Measurements from ENCODE around the gene CYSRT1.
"Not testable (repeated sequence)": the region's sequence is repeated elsewhere in the genome, so short reads cannot be mapped to it uniquely, and the experiment has no call there.

The CYSRT1 gene

DNA sequence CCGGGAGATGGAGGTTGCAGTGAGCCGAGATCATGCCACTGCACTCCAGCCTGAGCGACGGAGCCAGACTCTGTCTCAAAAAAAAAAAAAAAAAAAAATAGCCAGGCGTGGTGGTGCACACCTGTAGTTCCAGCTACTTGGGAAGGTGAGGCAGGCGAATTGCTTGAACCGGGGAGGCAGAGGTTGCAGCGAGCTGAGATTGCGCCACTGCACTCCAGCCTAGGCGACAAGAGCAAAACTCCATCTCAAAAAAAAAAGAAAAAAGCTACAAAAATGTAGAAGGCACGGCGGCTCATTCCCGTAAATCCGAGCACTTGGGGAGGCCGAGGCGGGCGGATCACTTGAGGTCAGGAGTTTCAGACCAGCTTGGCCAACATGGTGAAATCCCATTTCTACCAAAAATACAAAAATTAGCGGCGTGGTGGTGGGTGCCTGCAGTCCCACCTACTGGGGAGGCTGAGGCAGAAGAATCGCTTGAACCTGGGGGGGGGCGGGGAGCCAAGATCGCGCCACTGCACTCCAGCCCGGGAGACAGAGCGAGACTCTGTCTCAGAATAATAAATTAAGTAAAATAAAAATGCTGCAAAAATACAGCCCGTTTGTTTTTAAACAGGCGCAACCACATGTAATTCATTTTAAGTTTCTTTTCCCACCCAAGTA, 14.7 kb downstream of the CYSRT1 start:
- H3K4me3 Mint-ChIP-seq: peak overlapping the region; percentile 78
- H3K27ac Mint-ChIP-seq: peak overlapping the region; percentile 90
- H3K27me3 Mint-ChIP-seq: peaks cover 14% of the 10 kb centered on the region
- H3K4me1 Mint-ChIP-seq (ENCODE audit: low read depth): peaks cover 57% of the 10 kb centered on the region
- H3K9me3 Mint-ChIP-seq; intact Hi-C loops (cut with micrococcal nuclease): not testable (repeated sequence)
- peaks cover 39% of the 10 kb centered on the region for H3K36me3 Mint-ChIP-seq (ENCODE audit: low read depth)

DNA sequence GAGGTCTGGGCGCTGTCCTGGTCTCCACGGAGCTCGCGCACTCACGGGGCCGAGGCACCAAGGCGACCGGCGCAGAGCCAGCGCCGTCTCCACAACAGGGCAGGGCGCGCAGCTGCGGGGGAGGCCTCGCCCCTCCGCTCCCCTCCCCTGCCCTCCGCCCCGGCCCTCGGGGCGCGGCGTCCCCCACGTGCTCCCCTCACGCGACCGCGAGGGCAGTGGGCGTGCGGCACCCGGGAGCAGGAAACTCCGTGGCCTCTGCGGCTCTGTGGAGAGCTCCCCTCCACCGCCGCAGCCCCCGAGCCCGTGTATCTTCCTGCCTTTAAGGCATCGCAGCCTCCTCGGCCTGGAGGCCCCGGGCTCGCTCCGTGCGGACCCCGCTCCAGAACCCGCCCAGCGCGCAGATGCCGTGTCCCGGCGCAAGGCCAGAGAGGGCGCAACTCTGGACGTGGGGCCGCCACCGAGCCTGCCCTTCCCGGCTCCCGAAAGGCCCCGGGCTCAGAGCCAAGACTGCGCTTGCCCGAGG, 15.4 kb downstream of the CYSRT1 start:
- peaks cover 39% of the 10 kb centered on the region for H3K36me3 Mint-ChIP-seq (ENCODE audit: low read depth)

DNA sequence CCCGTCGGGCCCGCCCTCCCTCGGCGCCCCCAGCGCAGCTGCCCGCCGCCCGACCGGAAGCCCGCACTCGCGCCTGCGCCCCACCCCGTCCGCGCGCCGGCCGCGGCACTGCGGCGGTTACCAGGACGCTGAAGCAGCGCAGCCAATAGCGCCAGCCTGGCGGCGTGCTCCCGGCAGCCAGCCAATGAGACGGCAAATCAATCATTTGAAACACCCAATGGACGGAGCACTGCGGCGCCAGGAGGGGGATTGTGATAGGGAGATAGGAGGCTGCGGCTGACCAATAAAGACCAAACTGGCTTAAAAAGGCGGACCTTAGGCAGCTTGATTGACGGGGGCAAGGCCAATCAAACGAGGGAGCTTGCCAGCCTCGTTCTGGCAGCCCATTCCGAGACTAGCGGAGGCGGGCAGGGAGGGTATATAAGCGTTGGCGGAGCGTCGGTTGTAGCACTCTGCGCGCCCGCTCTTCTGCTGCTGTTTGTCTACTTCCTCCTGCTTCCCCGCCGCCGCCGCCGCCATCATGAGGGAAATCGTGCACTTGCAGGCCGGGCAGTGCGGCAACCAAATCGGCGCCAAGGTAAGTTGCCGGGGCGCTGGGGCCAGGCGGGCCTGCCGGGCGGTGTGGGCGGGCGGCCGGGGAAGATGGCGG, 16.0 kb downstream of the CYSRT1 start, which contains the start of gene TUBB4B:
Gene TUBB4B, plus strand, starts transcription at position 447 of the 649 bp plus-strand sequence. Its CDS starts 74 bp downstream, at position 521.
- peaks cover 39% of the 10 kb centered on the region for H3K36me3 Mint-ChIP-seq (ENCODE audit: low read depth)
- H3K27me3 Mint-ChIP-seq: peaks cover 3% of the 10 kb centered on the region
- H3K4me3 Mint-ChIP-seq: peak within 1 kb of the TSS; percentile 86
- H3K27ac Mint-ChIP-seq: peak within 1 kb of the TSS; percentile 90
- intact Hi-C loops (cut with micrococcal nuclease): loop anchor here (1.0 kb wide), 1 partner anchor 14 kb away; the partner anchor contains the start of gene NELFB
- H3K4me1 Mint-ChIP-seq (ENCODE audit: low read depth): peaks cover 56% of the 10 kb centered on the region
- no peaks in the 10 kb centered on the region for H3K9me3 Mint-ChIP-seq

More for the DNA sequence above, 15.4 kb downstream of the CYSRT1 start:
- intact Hi-C loops (cut with micrococcal nuclease): no loop called here
- H3K9me3 Mint-ChIP-seq: no peaks in the 10 kb centered on the region
- peaks cover 7% of the 10 kb centered on the region for H3K27me3 Mint-ChIP-seq
- peaks cover 57% of the 10 kb centered on the region for H3K4me1 Mint-ChIP-seq (ENCODE audit: low read depth)
- H3K27ac Mint-ChIP-seq: peak overlapping the region; percentile 90
- peak overlapping the region; percentile 78 for H3K4me3 Mint-ChIP-seq

DNA sequence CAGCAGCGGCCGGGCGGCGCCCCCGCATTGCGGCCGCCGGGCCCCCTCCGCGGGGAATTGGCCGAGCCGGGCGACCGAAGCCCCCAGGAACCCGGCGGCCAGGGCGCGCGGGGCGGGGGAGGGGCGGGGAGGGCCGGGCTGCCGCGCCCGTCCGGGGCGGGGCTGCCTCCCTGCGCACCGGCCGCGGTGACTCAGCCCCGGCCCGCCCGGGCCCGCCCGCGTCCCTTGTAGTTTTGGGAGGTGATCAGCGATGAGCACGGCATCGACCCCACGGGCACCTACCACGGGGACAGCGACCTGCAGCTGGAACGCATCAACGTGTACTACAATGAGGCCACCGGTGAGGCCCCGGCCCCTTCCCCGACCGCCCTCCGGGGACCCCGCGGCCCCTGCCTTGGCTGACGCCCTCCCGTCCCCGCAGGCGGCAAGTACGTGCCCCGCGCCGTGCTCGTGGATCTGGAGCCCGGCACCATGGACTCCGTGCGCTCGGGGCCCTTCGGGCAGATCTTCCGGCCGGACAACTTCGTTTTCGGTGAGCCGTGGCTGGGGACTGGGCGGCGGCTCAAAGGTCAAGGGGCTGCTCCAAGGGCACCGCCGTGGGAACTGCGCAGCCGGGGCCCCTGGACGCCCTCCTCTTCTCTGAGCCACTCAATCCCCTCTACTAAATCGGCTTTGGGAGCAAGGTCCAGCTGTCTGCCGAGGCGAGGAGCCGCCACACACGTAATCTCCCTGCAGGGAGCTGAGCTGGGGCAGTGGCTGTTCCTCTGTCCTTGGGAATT, 16.7 kb downstream of the CYSRT1 start:
- H3K9me3 Mint-ChIP-seq: no peaks in the 10 kb centered on the region
- no peaks in the 10 kb centered on the region for H3K27me3 Mint-ChIP-seq
- H3K4me3 Mint-ChIP-seq: peak overlapping the region; percentile 86
- H3K27ac Mint-ChIP-seq: peak overlapping the region; percentile 90
- peaks cover 50% of the 10 kb centered on the region for H3K4me1 Mint-ChIP-seq (ENCODE audit: low read depth)
- intact Hi-C loops (cut with micrococcal nuclease): loop anchor here (1.0 kb wide), 1 partner anchor 14 kb away; the partner anchor contains the start of gene NELFB
- peaks cover 39% of the 10 kb centered on the region for H3K36me3 Mint-ChIP-seq (ENCODE audit: low read depth)

DNA sequence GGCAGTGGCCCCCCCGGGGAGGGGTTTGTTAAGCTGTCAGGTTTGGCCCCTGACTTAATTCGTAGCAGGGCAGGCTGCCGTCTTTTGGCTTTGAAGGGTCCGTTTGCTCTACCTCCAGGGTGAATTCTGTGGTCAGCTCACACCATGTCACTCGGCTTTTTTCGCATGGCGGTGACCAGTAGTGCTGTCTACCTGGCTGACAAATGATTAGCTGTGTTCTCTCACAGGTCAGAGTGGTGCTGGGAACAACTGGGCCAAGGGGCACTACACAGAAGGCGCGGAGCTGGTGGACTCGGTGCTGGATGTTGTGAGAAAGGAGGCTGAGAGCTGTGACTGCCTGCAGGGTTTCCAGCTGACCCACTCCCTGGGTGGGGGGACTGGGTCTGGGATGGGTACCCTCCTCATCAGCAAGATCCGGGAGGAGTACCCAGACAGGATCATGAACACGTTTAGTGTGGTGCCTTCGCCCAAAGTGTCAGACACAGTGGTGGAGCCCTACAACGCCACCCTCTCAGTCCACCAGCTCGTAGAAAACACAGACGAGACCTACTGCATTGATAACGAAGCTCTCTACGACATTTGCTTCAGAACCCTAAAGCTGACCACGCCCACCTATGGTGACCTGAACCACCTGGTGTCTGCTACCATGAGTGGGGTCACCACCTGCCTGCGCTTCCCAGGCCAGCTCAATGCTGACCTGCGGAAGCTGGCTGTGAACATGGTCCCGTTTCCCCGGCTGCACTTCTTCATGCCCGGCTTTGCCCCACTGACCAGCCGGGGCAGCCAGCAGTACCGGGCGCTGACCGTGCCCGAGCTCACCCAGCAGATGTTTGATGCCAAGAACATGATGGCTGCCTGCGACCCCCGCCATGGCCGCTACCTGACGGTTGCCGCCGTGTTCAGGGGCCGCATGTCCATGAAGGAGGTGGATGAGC, 17.6 kb downstream of the CYSRT1 start:
- intact Hi-C loops (cut with micrococcal nuclease): no loop called here
- Mint-ChIP-seq H3K36me3 (ENCODE audit: low read depth) (peaks cover 39% of the 10 kb centered on the region), H3K27ac (peak overlapping the region; percentile 90), H3K27me3 (no peaks in the 10 kb centered on the region), H3K4me3 (peak overlapping the region; percentile 78), H3K4me1 (ENCODE audit: low read depth) (peaks cover 43% of the 10 kb centered on the region), H3K9me3 (no peaks in the 10 kb centered on the region)

DNA sequence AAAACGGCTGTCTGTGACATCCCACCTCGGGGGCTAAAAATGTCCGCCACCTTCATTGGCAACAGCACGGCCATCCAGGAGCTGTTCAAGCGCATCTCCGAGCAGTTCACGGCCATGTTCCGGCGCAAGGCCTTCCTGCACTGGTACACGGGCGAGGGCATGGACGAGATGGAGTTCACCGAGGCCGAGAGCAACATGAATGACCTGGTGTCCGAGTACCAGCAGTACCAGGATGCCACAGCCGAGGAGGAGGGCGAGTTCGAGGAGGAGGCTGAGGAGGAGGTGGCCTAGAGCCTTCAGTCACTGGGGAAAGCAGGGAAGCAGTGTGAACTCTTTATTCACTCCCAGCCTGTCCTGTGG, 18.3 kb downstream of the CYSRT1 start:
- Mint-ChIP-seq H3K4me1 (ENCODE audit: low read depth) (peaks cover 37% of the 10 kb centered on the region), H3K36me3 (ENCODE audit: low read depth) (peaks cover 39% of the 10 kb centered on the region)
- H3K9me3 Mint-ChIP-seq; H3K4me3 Mint-ChIP-seq; intact Hi-C loops (cut with micrococcal nuclease); H3K27me3 Mint-ChIP-seq; H3K27ac Mint-ChIP-seq: not testable (repeated sequence)

DNA sequence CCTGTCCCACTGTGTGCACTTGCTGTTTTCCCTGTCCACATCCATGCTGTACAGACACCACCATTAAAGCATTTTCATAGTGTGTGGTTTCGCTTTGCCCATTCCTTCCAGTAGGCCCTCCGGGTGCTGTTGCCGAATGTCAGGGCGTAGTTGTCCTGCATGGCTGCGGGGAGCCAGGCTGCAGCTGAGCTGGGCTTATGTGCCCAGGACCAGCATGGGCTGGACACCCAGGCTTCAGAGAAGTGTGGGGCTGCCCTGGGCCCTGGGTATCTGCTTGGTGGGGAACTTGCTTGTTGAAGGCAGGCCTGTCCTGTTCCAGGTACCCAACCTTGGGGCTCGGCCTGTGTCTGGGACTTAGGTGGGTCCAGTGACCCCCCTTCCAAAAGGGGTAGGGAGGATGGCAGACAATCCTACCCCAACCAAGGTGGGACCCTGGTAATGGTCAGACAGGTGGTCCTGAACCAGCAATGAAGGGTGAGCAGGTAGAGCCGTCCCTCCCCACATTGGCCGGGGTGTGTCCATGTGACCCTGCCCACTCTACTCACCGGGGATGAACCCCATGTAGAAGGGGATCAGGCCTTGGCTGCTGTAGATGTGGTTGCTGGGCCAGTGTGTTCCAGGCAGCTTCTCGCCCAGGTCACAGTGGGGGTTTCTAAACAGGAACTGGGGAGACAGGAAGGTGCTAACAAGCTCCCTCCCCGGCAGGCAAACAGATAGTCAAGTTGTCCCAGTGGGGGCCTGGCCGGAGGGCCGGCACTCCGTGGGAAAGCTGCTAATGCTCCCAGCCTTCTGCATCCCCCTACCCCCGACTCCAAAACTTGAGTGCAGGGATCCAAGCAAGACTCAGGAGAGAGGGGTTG, 18.9 kb downstream of the CYSRT1 start:
- intact Hi-C loops (cut with micrococcal nuclease): no loop called here
- no peaks in the 10 kb centered on the region for H3K27me3 Mint-ChIP-seq
- H3K9me3 Mint-ChIP-seq: no peaks in the 10 kb centered on the region
- peaks cover 31% of the 10 kb centered on the region for H3K4me1 Mint-ChIP-seq (ENCODE audit: low read depth)
- peak overlapping the region; percentile 9 for H3K27ac Mint-ChIP-seq
- H3K36me3 Mint-ChIP-seq (ENCODE audit: low read depth): peaks cover 37% of the 10 kb centered on the region
- peak overlapping the region; percentile 24 for H3K4me3 Mint-ChIP-seq

DNA sequence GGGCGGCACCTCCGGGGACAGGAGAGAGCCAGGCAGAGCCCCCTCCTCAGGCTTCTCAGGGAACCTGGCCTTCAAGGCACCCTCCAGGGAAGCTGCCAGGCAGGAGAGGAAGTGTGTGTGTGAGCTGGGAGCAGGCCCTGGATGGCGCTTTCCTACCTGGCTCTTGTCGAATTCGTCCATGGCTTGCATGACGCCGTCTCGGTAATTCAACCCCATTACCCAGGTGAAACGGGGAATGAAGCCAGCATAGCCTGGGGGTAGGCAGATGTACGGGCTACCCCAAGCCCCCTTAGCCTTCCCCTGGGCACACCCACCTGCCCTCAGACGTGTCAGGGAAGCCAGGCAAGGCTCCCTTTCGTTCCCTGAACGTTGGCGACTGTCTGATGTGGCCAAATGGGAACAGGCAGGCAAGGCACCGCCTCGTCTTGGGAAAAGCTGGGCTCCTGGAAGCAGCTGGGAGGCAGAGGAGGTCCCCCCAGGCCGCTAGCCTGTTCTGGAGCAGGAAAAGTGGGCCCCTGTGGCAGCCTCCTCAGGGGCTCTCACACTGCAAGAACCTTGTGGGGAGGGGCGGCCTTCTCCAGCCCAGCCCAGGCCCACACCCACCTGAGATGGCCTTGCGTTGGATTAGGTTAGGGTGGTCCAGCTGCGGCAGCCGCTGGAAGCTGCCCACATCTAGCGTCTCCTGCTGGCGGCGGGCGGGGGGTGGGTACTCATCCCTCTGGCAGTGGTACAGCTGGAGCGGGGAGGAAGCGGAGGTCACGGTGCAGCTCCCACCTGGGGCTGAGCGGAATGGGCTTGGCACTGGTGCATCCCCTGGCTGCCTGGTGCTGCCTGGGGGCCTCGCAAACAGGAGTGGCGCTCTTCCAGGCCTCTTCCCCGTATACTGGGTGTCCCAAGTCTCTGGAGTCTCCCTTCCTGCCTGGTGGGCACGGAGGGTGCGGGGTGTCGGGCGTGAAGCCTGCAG, 19.8 kb downstream of the CYSRT1 start:
- H3K9me3 Mint-ChIP-seq: no peaks in the 10 kb centered on the region
- peak overlapping the region; percentile 9 for H3K27ac Mint-ChIP-seq
- H3K4me3 Mint-ChIP-seq: no peak overlapping the region
- H3K27me3 Mint-ChIP-seq: no peaks in the 10 kb centered on the region
- peaks cover 33% of the 10 kb centered on the region for H3K36me3 Mint-ChIP-seq (ENCODE audit: low read depth)
- peaks cover 26% of the 10 kb centered on the region for H3K4me1 Mint-ChIP-seq (ENCODE audit: low read depth)
- intact Hi-C loops (cut with micrococcal nuclease): no loop called here

DNA sequence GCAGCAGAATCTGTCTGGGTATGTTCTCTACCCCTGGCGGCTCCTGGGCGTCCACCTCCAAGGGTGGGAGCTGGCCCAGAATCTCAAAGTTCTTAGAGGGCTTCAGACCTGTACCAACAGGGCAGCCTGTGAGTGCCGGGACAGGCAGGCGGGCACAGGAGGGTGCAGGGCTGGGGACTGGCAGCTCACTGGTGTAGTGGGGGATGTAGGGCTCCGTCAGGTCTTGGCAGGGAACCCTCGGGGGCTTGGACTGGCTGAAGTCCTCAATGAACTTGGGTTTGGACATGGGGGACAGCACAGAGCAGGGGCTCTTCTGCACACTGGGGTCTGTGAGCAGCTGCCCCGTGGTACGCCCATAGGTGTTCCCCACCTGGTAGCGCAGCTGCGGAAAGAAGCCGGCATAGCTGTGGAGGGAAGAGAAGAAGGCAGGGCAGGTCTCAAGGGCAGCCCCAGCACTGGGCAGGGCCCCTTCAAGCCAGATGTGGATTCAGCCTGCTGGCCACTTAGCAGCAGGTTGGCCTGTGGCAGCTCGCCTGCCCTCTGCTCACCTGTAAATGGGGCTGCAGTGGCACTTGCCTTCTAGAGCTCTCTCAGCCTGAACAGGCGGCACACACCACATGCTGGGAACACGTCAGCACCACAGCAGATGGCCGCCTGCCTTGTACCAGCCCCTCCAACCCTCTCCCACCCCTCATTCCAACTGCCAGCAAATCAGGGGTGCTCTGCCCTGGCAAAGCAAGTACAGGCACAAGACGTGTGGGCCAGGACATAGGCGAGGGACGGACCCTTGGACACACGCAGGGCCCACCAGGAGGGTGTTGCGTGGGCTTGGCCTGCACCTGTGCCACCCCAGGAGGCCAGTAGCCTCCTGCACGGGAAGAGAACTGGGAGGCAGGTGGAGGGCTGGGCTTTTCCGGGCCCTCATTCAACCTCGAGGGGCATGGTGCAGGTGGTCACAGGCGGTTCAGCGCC, 20.8 kb downstream of the CYSRT1 start:
- peaks cover 26% of the 10 kb centered on the region for H3K4me1 Mint-ChIP-seq (ENCODE audit: low read depth)
- H3K4me3 Mint-ChIP-seq: no peak overlapping the region
- H3K27ac Mint-ChIP-seq: no peak overlapping the region
- peaks cover 33% of the 10 kb centered on the region for H3K36me3 Mint-ChIP-seq (ENCODE audit: low read depth)
- intact Hi-C loops (cut with micrococcal nuclease): no loop called here
- no peaks in the 10 kb centered on the region for H3K27me3 Mint-ChIP-seq
- no peaks in the 10 kb centered on the region for H3K9me3 Mint-ChIP-seq

DNA sequence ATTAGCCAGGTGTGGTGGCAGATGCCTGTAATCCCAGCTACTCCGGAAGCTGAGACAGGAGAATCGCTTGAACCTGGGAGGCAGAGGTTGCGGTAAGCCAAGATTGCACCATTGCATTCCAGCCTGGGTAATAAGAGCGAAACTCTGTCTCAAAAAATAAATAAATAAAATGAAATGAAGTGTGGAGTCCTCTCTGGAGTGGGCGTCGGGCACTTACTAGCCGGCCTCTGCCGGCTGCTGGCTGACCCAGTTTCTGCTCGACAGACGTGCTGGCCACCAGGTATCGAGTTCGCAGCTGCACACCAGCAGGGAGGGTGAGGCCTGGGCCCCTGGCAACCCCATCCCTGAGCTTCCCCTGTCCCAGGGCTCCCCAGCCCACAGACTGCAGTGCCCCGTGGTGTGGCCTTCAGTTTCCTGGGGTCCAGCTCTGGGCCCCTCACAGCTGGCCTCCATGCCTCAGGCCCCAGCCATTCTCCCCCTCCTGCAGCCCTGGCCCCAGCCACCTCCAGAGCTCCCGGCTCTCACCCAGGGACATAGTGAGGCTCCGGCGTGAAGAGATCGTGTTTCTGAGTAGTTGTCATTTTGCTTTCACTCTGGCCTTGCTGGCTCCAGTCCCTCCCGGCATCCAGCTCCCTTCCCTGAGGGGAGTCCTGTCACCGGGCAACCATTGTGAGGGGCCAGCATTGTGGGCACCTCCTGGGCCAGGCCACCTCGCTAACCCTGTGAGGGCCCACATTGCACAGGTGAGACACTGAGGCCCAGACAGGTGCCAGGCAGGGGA, 22.4 kb downstream of the CYSRT1 start:
- intact Hi-C loops (cut with micrococcal nuclease): no loop called here
- H3K4me3 Mint-ChIP-seq: no peak overlapping the region
- H3K9me3 Mint-ChIP-seq: no peaks in the 10 kb centered on the region
- peaks cover 19% of the 10 kb centered on the region for H3K36me3 Mint-ChIP-seq (ENCODE audit: low read depth)
- no peaks in the 10 kb centered on the region for H3K27me3 Mint-ChIP-seq
- no peak overlapping the region for H3K27ac Mint-ChIP-seq
- peaks cover 23% of the 10 kb centered on the region for H3K4me1 Mint-ChIP-seq (ENCODE audit: low read depth)

All from dendritic cell treated with granulocyte-macrophage colony-stimulating factor and Interleukin-4, amounts not matched to agents 40 ng/mL and 50 ng/mL, for 4 days (primary cell).